Measurements from ENCODE around the gene HECTD4. TPM values are rescaled to one million over a fixed set of nuclear protein-coding genes. Genes with fewer than 3 reads are reported as not detected.
A peak's percentile ranks its signal among the peaks of the same experiment; 100 is the strongest.

The HECTD4 gene
- total and polyA plus RNA-seq, 9 of the 15 experiments (the other 6 are each of a cell fraction or from before 2014, with no cell fraction given), result 3.5 to 33.3 (median 13.5) TPM

DNA sequence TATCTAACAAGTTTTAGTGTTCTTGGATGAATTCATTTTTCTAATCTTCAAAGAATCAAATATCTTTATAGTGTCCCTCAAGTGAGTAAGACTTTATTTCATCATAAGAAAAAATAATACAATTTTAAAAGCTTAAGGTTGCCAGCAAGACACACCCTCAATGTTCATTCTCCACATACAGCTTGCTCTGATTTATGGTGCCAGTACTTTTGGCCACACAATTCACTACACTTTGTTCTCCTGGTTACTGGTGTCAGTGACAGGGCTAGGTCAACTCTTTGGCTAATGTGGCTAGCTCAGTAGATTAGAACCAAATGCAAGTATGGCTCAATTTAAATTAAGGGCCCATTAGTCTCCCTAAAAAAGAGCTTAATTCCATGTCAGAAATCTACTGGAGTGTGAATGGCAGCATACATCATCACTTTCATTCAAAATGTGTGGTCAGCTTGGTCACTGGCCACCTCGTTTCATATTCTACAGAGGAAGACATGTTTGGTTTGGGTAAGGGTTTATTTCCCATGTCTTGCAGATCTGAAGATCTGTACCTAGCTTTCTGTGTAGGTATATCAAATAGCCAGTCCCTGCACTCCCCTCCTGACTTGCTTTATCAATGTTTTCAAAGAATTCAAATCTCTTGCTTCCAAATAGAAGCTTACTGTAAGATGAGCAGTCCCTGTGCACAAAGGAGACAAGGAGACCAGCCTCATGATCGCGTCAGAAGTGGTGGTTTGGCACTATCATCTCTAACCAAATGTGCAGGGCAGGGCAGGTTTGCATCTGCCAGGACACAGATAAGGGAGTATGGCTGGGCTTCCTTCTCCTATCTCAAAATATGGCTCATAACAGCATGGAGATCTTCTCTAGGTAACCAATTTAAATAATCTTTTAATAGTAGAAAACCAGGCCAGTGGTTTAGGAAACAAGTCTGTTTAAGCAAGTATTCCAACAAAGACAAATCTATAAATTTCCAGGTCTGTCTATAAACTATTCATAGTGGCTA is 31.3 kb downstream of the HECTD4 start (continued):
- TF ChIP-seq CREM (IDR thresholded peaks at IDR 0.05; ENCODE audit: low read depth) (peak; percentile 96), MEF2A (IDR thresholded peaks at IDR 0.05; ENCODE audit: control insufficient read depth, low read depth, low read length) (peak; percentile 38; the same call in 1 of the 2 replicates), SP2 (IDR thresholded peaks at IDR 0.05; ENCODE audit: extremely low read depth, low read depth, low read length, poor library complexity, severe bottlenecking) (no peak), RUNX1 (IDR thresholded peaks at IDR 0.05; ENCODE audit: low read depth) (peak; percentile 91), GATAD2B (IDR thresholded peaks at IDR 0.05; ENCODE audit: borderline replicate concordance) (peak; percentile 83; the same call in 1 of the 2 replicates), MAFF (IDR thresholded peaks at IDR 0.05; ENCODE audit: low read length) (0 out of 2 replicates have a peak, but pooled peaks have one; percentile 4), AFF4 (CRISPR knock-in tag; IDR thresholded peaks at IDR 0.05) (peak; percentile 30; the same call in 1 of the 2 replicates), MEIS2 (IDR thresholded peaks at IDR 0.05; ENCODE audit: partially characterized antibody) (peak; percentile 50), ZNF764 (CRISPR knock-in tag; IDR thresholded peaks at IDR 0.05; ENCODE audit: low read depth) (no peak), ZNF507 (tag; conservative IDR thresholded peaks at IDR 0.05) (no peak), ID3 (CRISPR knock-in tag; IDR thresholded peaks at IDR 0.05) (no peak), ID3 (tag; IDR thresholded peaks at IDR 0.05) (0 out of 2 replicates have a peak, but pooled peaks have one; percentile 52), SMARCB1 (IDR thresholded peaks at IDR 0.05; ENCODE audit: insufficient read length, low read depth) (peak; percentile 10), FOXK2 (conservative IDR thresholded peaks at IDR 0.05 in 1 of 2, IDR thresholded peaks at IDR 0.05 in 1 of 2; ENCODE audit: low read depth in 2 of 2) (0 out of 4 replicates have a peak, but pooled peaks of 1 of the 2 experiments have one; percentile 49), MEF2D (tag; conservative IDR thresholded peaks at IDR 0.05; ENCODE audit: low read depth) (0 out of 2 replicates have a peak, but pooled peaks have one; percentile 17), NR2C2 (CRISPR knock-in tag; IDR thresholded peaks at IDR 0.05) (no peak), NR2C2 (tag; IDR thresholded peaks at IDR 0.05) (no peak), RFX1 (IDR thresholded peaks at IDR 0.05) (peak; percentile 29)
- TF ChIP-seq, protein P1, sequence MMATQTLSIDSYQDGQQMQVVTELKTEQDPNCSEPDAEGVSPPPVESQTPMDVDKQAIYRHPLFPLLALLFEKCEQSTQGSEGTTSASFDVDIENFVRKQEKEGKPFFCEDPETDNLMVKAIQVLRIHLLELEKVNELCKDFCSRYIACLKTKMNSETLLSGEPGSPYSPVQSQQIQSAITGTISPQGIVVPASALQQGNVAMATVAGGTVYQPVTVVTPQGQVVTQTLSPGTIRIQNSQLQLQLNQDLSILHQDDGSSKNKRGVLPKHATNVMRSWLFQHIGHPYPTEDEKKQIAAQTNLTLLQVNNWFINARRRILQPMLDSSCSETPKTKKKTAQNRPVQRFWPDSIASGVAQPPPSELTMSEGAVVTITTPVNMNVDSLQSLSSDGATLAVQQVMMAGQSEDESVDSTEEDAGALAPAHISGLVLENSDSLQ (IDR thresholded peaks at IDR 0.05), result peak; percentile 26; the same call in 1 of the 2 replicates
- TF ChIP-seq, protein P2, sequence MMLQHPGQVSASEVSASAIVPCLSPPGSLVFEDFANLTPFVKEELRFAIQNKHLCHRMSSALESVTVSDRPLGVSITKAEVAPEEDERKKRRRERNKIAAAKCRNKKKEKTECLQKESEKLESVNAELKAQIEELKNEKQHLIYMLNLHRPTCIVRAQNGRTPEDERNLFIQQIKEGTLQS (IDR thresholded peaks at IDR 0.05), result peak; percentile 66
- TF ChIP-seq, protein P2 (CRISPR knock-in tag; conservative IDR thresholded peaks at IDR 0.05), result no peak

All from K562 (cell line).